ENCODE data around the gene FAM204A.
A peak's percentile ranks its signal among the peaks of the same experiment; 100 is the strongest.

The FAM204A gene

GRCh38 chr10:118341791-118342637 lies at the start of gene FAM204A:
TSS of gene FAM204A (minus strand) at chr10:118342324. CDS start at chr10:118336415, 5,909 bp downstream.
- no peaks in the 10 kb centered on the region for H3K9me3 Mint-ChIP-seq
- H3K4me3 Mint-ChIP-seq, result peak within 1 kb of the TSS; percentile 80
- H3K27ac Mint-ChIP-seq, result peak within 1 kb of the TSS; percentile 92
- H3K36me3 Mint-ChIP-seq, result peaks cover 10% of the 10 kb centered on the region
- ATAC-seq (peak; percentile 100), DNase-seq (ENCODE audit: low spot score in 2 of 2) (peak; percentile 88 to 94)
- H3K4me1 Mint-ChIP-seq, result peaks cover 33% of the 10 kb centered on the region

GRCh38 chr10:118383699-118384098 lies 41.6 kb upstream of the FAM204A start:
- no peaks in the 10 kb centered on the region for H3K4me1 Mint-ChIP-seq
- H3K9me3 Mint-ChIP-seq, result no peaks in the 10 kb centered on the region
- H3K36me3 Mint-ChIP-seq, result no peaks in the 10 kb centered on the region
- H3K4me3 Mint-ChIP-seq, result no peak overlapping the region
- no peak overlapping the region for H3K27ac Mint-ChIP-seq
- ATAC-seq (no peak), DNase-seq (ENCODE audit: low spot score in 2 of 2) (no peak)

DNA sequence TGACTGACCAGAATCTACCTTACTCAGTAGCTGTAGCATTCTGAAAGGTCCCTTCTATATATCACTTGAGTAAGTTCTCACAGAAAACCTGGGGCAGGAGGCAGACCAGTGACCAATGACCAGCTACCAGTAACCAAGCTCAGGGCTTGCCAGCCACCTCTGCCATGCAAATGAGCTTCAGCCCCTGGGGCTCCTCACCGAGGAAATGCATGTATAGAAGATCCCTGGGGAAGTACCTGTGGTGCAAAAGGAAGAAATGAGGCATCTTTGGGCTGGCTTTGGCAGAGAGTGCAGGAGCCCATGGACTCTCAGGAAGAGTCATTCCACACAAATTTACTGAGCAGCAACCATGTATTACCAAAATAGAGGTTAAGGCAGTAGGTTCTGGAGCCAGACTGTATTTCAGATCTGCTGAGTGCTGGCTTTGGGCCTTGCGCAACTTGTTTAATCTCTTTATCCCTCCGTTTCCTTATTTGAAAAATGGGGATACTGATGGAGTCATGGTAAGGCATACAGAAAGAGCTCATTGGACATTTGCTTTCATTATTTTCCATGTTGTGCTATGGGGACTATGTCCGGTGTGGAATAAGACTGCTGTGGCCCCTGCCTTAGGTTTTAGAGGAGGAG lies 41.1 kb upstream of the FAM204A start:
- Mint-ChIP-seq H3K9me3 (no peaks in the 10 kb centered on the region), H3K27ac (no peak overlapping the region), H3K36me3 (no peaks in the 10 kb centered on the region), H3K4me3 (no peak overlapping the region), H3K4me1 (no peaks in the 10 kb centered on the region)
- ATAC-seq (no peak), DNase-seq (ENCODE audit: low spot score in 2 of 2) (no peak)

DNA sequence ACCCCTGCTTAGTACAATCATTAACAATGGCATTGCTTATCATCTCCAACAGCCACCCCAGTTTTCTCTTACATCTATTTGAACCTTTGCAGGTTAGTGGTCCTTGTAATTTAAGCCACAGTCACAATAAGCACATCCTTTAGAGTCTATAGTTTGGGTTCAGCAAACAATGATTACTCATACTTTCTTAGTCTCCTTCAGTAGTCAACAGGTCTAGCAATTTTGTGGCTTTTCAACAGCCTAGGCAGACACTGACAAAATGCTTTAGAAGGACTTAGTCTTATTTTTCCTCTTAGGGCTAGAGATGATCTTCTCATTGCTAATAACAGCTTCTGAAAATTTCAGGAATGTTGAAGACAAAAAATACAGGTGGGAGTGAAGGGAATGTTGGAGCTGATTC lies 32.3 kb upstream of the FAM204A start:
- no peak for ATAC-seq
- Mint-ChIP-seq H3K36me3 (no peaks in the 10 kb centered on the region), H3K27ac (no peak overlapping the region), H3K9me3 (no peaks in the 10 kb centered on the region), H3K4me3 (no peak overlapping the region), H3K4me1 (no peaks in the 10 kb centered on the region)
- DNase-seq (ENCODE audit: low spot score in 2 of 2), result no peak

- DNase-seq (ENCODE audit: low spot score in 2 of 2), result no peak
- H3K27ac Mint-ChIP-seq, result no peak overlapping the region
- H3K4me3 Mint-ChIP-seq, result no peak overlapping the region
- no peaks in the 10 kb centered on the region for H3K4me1 Mint-ChIP-seq
- ATAC-seq, result no peak
- H3K36me3 Mint-ChIP-seq, result no peaks in the 10 kb centered on the region
- no peaks in the 10 kb centered on the region for H3K9me3 Mint-ChIP-seq
These were observed 31.7 kb upstream of the FAM204A start for GRCh38 chr10:118373786-118374185.

- H3K4me3 Mint-ChIP-seq, result no peak overlapping the region
- H3K4me1 Mint-ChIP-seq, result no peaks in the 10 kb centered on the region
- no peak overlapping the region for H3K27ac Mint-ChIP-seq
- no peak for DNase-seq (ENCODE audit: low spot score in 2 of 2)
- ATAC-seq, result no peak
- peaks cover 4% of the 10 kb centered on the region for H3K9me3 Mint-ChIP-seq
- no peaks in the 10 kb centered on the region for H3K36me3 Mint-ChIP-seq
These were observed 28.4 kb upstream of the FAM204A start for GRCh38 chr10:118370499-118370898.

- DNase-seq (ENCODE audit: low spot score in 2 of 2), result no peak
- peak; percentile 21 for ATAC-seq
These were observed 27.6 kb upstream of the FAM204A start for GRCh38 chr10:118369641-118370205.

GRCh38 chr10:118365702-118366101 lies 23.6 kb upstream of the FAM204A start:
- DNase-seq (ENCODE audit: low spot score in 2 of 2), result no peak
- Mint-ChIP-seq H3K9me3 (peaks cover 6% of the 10 kb centered on the region), H3K4me3 (no peak overlapping the region), H3K4me1 (no peaks in the 10 kb centered on the region), H3K36me3 (no peaks in the 10 kb centered on the region), H3K27ac (no peak overlapping the region)
- no peak for ATAC-seq

More at GRCh38 chr10:118369641-118370205, 27.6 kb upstream of the FAM204A start:
- H3K9me3 Mint-ChIP-seq, result peaks cover 6% of the 10 kb centered on the region
- H3K4me1 Mint-ChIP-seq, result no peaks in the 10 kb centered on the region
- no peak overlapping the region for H3K4me3 Mint-ChIP-seq
- H3K27ac Mint-ChIP-seq, result no peak overlapping the region
- no peaks in the 10 kb centered on the region for H3K36me3 Mint-ChIP-seq

DNA sequence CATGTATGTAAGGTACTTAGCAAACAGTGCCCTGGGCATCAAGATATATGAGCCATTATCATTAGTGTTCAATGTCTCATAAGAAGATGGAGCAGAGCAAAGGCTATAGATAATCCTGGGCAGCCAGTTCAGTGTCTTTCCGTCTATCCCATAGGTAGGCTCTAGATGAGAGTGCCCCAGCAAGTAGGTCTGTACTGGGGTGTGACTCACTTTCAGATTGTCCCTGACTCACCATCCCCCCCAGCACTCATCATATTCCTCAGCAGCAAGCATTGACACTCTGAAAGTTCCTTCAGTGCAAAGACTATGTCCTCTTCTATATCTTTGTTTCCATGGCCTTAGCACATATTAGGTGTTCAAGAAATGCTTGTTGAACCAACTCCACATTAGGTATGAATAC lies 20.0 kb upstream of the FAM204A start:
- DNase-seq (ENCODE audit: low spot score in 2 of 2), result no peak
- peaks cover 6% of the 10 kb centered on the region for H3K9me3 Mint-ChIP-seq
- peak; percentile 63 for ATAC-seq
- H3K4me3 Mint-ChIP-seq, result no peak overlapping the region
- no peak overlapping the region for H3K27ac Mint-ChIP-seq
- no peaks in the 10 kb centered on the region for H3K4me1 Mint-ChIP-seq
- no peaks in the 10 kb centered on the region for H3K36me3 Mint-ChIP-seq

DNA sequence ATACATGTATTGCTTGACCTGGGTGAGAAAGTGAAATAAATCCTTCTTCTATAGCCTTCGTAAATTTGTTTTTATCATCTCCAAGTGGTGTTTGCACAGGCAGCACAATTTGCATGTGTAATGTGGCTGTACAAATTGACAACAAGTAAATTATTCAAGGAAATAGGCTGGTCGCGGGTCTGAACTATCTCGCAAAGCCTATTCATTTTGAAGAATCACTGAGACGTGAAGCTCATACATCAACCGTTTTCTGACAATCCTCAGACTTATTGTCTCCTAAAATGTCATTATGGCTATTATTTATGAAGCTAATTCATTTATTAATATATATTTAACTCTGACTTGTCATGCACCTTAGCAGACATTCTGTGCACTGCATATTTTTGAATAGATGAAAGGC lies 16.2 kb upstream of the FAM204A start:
- Mint-ChIP-seq H3K4me3 (no peak overlapping the region), H3K4me1 (no peaks in the 10 kb centered on the region), H3K36me3 (no peaks in the 10 kb centered on the region), H3K9me3 (no peaks in the 10 kb centered on the region), H3K27ac (no peak overlapping the region)
- ATAC-seq (no peak), DNase-seq (ENCODE audit: low spot score in 2 of 2) (no peak)

DNA sequence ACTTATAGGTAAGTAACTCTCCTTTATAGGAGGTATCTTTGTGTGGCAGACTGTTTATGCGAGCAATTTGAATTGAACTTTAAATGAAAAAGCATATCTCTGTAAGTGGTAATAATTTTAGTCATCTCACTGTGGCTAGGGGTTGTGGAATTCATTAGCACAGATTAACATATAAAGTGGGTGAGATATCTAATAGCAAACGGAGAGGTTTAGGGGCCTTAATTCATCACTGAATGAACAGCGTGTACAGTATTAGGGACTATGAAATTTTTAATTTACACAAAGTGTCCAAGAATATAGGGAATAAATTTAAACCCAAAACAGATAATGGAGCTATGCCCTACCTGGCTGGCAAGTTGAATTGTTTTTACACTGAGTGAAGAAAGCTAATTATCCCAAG lies 15.7 kb upstream of the FAM204A start:
- H3K4me3 Mint-ChIP-seq, result no peak overlapping the region
- ATAC-seq (no peak), DNase-seq (ENCODE audit: low spot score in 2 of 2) (no peak)
- no peaks in the 10 kb centered on the region for H3K36me3 Mint-ChIP-seq
- no peak overlapping the region for H3K27ac Mint-ChIP-seq
- H3K9me3 Mint-ChIP-seq, result no peaks in the 10 kb centered on the region
- no peaks in the 10 kb centered on the region for H3K4me1 Mint-ChIP-seq

- H3K36me3 Mint-ChIP-seq, result no peaks in the 10 kb centered on the region
- no peak overlapping the region for H3K27ac Mint-ChIP-seq
- H3K4me1 Mint-ChIP-seq, result no peaks in the 10 kb centered on the region
- H3K9me3 Mint-ChIP-seq, result no peaks in the 10 kb centered on the region
- H3K4me3 Mint-ChIP-seq, result no peak overlapping the region
- DNase-seq (ENCODE audit: low spot score in 2 of 2) (no peak), ATAC-seq (no peak)
These were observed 14.5 kb upstream of the FAM204A start for GRCh38 chr10:118356628-118357027.

DNA sequence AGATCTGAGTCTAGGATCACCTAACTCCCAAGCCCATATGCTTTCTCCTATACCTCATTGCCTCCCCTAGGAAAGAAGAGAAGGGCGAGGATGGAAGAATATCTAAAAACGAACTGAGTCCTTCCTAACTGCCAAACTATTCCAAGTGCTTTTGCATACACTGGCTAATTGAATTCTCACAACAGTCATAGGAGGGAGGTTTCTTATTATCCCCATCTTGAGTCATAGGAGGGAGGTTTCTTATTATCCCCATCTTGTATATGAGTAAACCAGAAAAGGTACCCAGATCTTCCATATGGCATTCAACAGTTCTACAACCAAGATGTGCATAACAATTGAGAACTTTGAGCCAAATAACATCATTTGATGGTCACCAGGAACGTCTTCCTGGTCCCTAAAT lies 13.1 kb upstream of the FAM204A start:
- no peak for ATAC-seq
- no peaks in the 10 kb centered on the region for H3K36me3 Mint-ChIP-seq

DNA sequence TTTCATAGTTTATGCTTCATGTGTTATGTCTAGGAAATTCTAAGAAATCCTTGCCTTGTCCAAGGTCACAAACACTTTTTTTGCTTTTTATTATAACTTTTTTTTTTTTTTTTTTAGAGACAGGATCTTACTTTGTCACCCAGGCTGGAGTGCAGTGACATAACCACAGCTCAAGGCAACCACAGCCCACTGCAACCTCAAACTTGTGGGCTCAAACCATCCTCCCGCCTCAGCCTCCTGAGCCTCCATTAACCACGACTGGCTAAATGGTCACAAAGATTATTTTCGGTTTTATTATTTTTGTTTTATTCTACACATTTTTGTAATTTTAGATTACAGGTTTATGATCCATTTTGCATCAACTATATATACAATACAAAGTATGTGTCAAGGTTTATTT lies 7.1 kb upstream of the FAM204A start:
- no peak overlapping the region for H3K27ac Mint-ChIP-seq

More for the DNA sequence above, 13.1 kb upstream of the FAM204A start:
- Mint-ChIP-seq H3K27ac (no peak overlapping the region), H3K9me3 (no peaks in the 10 kb centered on the region), H3K4me3 (no peak overlapping the region), H3K4me1 (no peaks in the 10 kb centered on the region)
- no peak for DNase-seq (ENCODE audit: low spot score in 2 of 2)

GRCh38 chr10:118343549-118343948 lies 1.4 kb upstream of the FAM204A start:
- Mint-ChIP-seq H3K4me3 (peak overlapping the region; percentile 80), H3K4me1 (peaks cover 21% of the 10 kb centered on the region), H3K9me3 (no peaks in the 10 kb centered on the region), H3K27ac (no peak overlapping the region), H3K36me3 (peaks cover 10% of the 10 kb centered on the region)
- DNase-seq (ENCODE audit: low spot score in 2 of 2) (no peak), ATAC-seq (no peak)

More for the DNA sequence above, 7.1 kb upstream of the FAM204A start:
- H3K4me3 Mint-ChIP-seq, result no peak overlapping the region
- DNase-seq (ENCODE audit: low spot score in 2 of 2) (no peak), ATAC-seq (no peak)
- H3K9me3 Mint-ChIP-seq, result no peaks in the 10 kb centered on the region
- no peaks in the 10 kb centered on the region for H3K36me3 Mint-ChIP-seq
- H3K4me1 Mint-ChIP-seq, result no peaks in the 10 kb centered on the region

GRCh38 chr10:118343115-118343514 lies 991 bp upstream of the FAM204A start:
- ATAC-seq (no peak), DNase-seq (ENCODE audit: low spot score in 2 of 2) (no peak)
- peaks cover 10% of the 10 kb centered on the region for H3K36me3 Mint-ChIP-seq
- H3K4me1 Mint-ChIP-seq, result peaks cover 25% of the 10 kb centered on the region
- peak overlapping the region; percentile 80 for H3K4me3 Mint-ChIP-seq
- peak overlapping the region; percentile 92 for H3K27ac Mint-ChIP-seq
- no peaks in the 10 kb centered on the region for H3K9me3 Mint-ChIP-seq

Data from stimulated activated effector memory CD8-positive, alpha-beta T cell treated with anti-CD3 and anti-CD28 coated beads, Interleukin-12 subunit alpha, Interleukin-12 subunit beta, amount 100 ng/mL, for 72 hours (primary cell).